ACC112 (cell line): Measurements from ENCODE around the gene OPA3.

ENCODE experiments used
- H2AFZ ChIP-seq: fragments of 200-600 bp; sonication (generic); one replicate; pipeline ENCODE4 v1.6.0; 2017; ENCODE audit warnings: antibody characterized with exemption, low read length; ENCODE audit not compliant: unreplicated experiment
- H3K27ac ChIP-seq: fragments of 200-600 bp; sonication (generic); 2 replicates; pipeline ENCODE4 v1.5.1; 2014; ENCODE audit warnings: low read depth, mild to moderate bottlenecking, antibody characterized with exemption, low read length, moderate library complexity
- H3K27me3 ChIP-seq: fragments of 200-600 bp; sonication (generic); 2 replicates; pipeline ENCODE4 v1.6.1; 2014; ENCODE audit warnings: mild to moderate bottlenecking, antibody characterized with exemption, low read length, moderate library complexity, mixed read lengths; ENCODE audit not compliant: insufficient read depth
- H3K36me3 ChIP-seq: fragments of 200-600 bp; sonication (generic); 2 replicates; pipeline ENCODE4 v1.6.1; 2016; ENCODE audit warnings: mild to moderate bottlenecking, antibody characterized with exemption, low read length, moderate library complexity, mixed read lengths; ENCODE audit not compliant: insufficient read depth
- H3K4me1 ChIP-seq: fragments of 200-600 bp; sonication (generic); one replicate; pipeline ENCODE4 v1.6.1; 2016; ENCODE audit warnings: low read length, mixed read lengths; ENCODE audit not compliant: insufficient read depth, unreplicated experiment, control insufficient read depth
- H3K4me3 ChIP-seq: fragments of 200-600 bp; sonication (generic); 2 replicates; pipeline ENCODE4 v1.5.1; 2014; ENCODE audit warnings: mild to moderate bottlenecking, low read depth, low read length
- H3K79me2 ChIP-seq: fragments of 200-600 bp; sonication (generic); one replicate; pipeline ENCODE4 v1.6.0; 2016; ENCODE audit warnings: low read length; ENCODE audit not compliant: control insufficient read depth, unreplicated experiment, insufficient read depth

The OPA3 gene

DNA sequence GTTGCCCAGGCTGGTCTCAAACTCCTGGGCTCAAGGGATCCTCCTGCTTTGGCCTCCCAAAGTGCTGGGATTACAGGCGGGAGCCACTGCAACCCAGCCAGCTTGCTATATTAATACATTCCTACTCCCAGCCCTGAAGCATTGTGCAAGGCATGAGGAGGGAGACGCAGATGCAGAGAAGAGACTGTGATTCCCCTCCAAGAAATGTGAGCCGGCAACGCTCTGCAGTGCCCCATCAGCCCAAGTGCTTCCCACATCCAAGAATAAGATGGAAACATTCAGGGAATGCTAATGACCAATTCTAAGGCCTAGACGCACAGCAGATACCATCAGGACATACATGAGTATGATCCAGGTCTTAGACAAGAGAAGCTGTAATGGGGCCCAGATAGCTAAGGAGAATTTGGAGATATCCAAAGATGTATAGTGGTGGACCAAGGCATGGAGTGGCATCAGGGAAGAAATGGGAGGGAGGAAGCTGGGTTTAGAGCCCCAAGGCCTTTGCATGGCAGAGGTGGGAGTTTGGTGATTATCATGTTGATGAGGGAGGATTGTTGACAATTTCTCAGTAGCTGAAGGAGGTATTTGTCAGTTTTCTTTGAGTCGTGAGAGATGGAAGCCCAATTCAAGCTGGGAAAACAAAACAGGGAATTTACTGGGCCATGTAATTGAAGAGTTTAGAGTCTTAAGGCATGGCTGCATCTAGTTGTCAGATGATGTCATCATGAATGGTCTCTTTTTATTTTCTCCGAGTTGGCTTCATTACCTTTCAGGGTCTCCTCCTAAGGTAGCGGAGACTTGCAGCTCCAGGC, 83.5 kb downstream of the OPA3 start:
- Histone ChIP-seq H3K36me3 (no peaks in the 10 kb centered on the region), H3K79me2 (no peaks in the 10 kb centered on the region), H3K27ac (no peak overlapping the region), H2AFZ (no peak overlapping the region), H3K4me1 (peaks cover 10% of the 10 kb centered on the region), H3K27me3 (no peaks in the 10 kb centered on the region), H3K4me3 (no peak overlapping the region)

DNA sequence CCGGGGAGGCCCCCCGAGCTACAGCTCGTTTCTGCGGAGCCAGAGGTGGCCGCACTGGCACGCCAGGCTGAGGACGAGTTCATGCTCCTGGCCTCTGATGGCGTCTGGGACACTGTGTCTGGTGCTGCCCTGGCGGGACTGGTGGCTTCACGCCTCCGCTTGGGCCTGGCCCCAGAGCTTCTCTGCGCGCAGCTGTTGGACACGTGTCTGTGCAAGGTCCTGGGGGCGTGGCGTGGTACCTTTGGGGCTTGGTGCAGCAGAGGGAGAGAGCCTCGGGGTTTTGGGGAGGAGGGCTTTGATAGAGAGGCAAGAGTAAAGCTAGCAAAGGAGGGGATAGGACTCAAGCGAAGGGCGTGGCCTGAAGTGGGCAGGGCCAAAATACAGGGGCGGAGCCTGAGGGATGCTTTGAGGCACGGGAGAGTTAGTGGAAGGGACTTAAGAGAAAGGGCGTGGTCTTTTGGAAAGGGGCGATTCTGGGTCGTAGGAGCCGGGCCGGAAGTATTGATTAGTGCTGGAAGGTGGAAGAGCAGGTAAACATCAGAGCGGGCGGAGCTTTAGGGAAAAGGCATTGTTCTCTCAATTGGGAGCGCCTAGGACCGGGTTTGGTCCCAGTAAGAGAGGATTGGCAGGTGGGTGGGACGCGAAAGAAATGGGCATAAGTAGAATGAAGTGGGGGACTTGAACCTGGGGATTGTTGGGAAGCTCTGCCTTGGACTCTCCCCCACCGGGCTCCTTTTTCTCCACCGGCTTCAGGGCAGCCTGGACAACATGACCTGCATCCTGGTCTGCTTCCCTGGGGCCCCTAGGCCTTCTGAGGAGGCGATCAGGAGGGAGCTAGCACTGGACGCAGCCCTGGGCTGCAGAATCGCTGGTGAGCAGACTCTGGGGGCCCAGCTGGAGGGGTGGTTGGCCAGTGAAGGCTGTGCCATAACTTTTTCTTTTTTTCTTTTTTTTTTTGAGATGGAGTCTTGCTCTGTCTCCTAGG, 85.1 kb downstream of the OPA3 start:
- H3K27ac ChIP-seq, result no peak overlapping the region
- H2AFZ ChIP-seq, result peak overlapping the region; percentile 43
- H3K27me3 ChIP-seq, result no peaks in the 10 kb centered on the region
- H3K4me3 ChIP-seq, result peak overlapping the region; percentile 65
- H3K36me3 ChIP-seq, result no peaks in the 10 kb centered on the region
- H3K79me2 ChIP-seq, result no peaks in the 10 kb centered on the region
- peaks cover 3% of the 10 kb centered on the region for H3K4me1 ChIP-seq

DNA sequence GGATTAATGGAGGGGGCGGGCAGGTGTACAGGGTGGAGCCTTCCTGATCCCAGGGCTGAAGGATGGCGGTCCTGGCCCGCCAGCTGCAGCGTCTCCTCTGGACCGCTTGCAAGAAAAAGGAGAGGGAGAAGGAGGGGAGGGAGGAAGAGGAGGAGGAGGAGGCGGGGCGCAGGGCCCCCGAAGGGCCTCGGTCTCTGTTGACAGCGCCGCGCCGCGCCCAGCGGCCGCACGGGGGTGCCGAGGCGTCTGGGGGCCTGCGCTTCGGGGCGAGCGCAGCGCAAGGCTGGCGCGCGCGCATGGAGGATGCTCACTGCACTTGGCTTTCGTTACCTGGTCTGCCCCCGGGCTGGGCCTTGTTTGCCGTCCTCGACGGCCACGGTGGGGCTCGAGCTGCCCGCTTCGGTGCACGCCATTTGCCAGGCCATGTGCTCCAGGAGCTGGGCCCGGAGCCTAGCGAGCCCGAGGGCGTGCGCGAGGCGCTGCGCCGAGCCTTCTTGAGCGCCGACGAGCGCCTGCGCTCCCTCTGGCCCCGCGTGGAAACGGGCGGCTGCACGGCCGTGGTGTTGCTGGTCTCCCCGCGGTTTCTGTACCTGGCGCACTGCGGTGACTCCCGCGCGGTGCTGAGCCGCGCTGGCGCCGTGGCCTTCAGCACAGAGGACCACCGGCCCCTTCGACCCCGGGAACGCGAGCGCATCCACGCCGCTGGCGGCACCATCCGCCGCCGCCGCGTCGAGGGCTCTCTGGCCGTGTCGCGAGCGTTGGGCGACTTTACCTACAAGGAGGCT, 86.0 kb downstream of the OPA3 start, which contains the start of gene PPM1N:
Gene PPM1N, plus strand, starts transcription at position 33 of the 785 bp plus-strand sequence. Its CDS starts 30 bp downstream, at position 63.
- H3K36me3 ChIP-seq, result no peaks in the 10 kb centered on the region
- H2AFZ ChIP-seq, result peak within 1 kb of the TSS; percentile 60
- peak within 1 kb of the TSS; percentile 77 for H3K4me3 ChIP-seq
- no peaks in the 10 kb centered on the region for H3K27me3 ChIP-seq
- H3K79me2 ChIP-seq, result no peaks in the 10 kb centered on the region
- H3K27ac ChIP-seq, result no peak within 1 kb of the TSS
- H3K4me1 ChIP-seq, result peaks cover 3% of the 10 kb centered on the region

DNA sequence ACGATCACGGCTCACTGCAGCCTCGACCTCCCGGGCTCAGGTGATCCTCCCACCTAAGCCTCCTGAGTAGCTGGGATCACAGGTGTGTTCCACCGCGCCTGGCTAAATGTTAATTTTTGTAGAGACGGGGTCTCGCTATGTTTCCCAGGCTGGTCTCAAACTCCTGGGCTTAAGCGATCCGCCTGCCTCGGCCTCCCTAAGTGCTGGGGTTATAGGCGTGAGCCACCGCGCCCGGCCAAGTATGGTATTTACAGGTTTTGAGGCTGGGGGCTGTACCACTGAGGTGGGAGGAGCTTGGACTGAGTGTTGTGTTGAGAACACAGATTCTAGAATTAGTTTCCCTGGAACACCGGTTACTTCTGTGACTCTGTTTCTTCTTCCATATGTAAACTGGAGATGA, 86.8 kb downstream of the OPA3 start:
- no peak overlapping the region for H3K27ac ChIP-seq
- no peaks in the 10 kb centered on the region for H3K27me3 ChIP-seq
- no peak overlapping the region for H2AFZ ChIP-seq
- peaks cover 3% of the 10 kb centered on the region for H3K4me1 ChIP-seq
- H3K79me2 ChIP-seq, result no peaks in the 10 kb centered on the region
- no peaks in the 10 kb centered on the region for H3K36me3 ChIP-seq
- H3K4me3 ChIP-seq, result no peak overlapping the region

DNA sequence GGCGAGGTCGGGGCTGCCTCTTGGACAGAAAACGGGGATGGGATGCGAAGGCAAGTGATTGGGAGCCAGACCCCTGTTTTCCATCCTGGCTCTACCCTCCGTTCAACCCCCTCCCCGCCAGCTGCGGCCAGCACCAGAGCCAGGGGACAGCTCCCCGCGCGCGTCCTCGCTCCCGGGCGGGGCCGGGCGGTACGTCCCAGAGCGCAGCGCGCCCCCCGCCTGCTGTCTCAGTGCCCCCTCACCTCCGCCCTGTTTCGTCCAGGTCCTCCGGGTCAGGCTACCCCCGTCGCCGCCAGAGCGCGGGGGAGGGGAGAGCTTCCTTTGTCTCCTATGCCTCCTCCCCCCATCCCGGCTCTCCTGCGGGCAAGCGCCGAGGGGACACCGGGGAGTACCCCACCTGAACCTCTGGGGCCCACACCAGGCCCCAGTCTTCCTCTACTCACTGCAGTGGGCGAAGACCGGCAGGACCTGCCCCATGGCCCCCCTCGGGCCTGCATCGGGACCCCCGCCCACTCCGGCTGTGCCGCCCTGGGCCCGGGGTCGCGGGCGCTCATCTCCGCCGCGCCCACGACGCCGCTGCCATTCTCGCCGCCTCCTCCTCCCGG, 88.2 kb downstream of the OPA3 start:
- Histone ChIP-seq H3K36me3 (no peaks in the 10 kb centered on the region), H3K4me1 (peaks cover 3% of the 10 kb centered on the region), H3K79me2 (no peaks in the 10 kb centered on the region), H2AFZ (peak overlapping the region; percentile 85), H3K4me3 (peak overlapping the region; percentile 77), H3K27ac (no peak overlapping the region), H3K27me3 (no peaks in the 10 kb centered on the region)

DNA sequence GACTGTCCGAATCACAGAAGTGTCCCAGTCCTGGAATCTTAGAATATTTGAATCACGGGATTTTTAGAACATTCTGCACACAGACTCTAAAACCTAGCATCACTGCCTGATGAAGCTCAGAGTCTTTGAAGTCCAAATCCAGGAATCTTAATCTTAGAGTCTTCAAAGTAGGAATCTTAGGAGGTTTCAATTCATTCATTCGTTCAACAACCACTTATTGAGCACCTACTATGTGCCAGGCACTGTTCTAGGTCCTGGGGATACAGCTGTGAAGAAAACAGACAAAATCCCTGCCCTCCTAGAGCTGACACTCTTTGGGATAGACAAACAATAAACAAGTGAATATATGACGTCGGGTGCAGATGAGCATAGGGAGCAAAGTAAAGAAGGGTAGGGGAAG, 89.4 kb downstream of the OPA3 start:
- Histone ChIP-seq H3K4me1 (peaks cover 3% of the 10 kb centered on the region), H3K27ac (no peak overlapping the region), H3K4me3 (no peak overlapping the region)

DNA sequence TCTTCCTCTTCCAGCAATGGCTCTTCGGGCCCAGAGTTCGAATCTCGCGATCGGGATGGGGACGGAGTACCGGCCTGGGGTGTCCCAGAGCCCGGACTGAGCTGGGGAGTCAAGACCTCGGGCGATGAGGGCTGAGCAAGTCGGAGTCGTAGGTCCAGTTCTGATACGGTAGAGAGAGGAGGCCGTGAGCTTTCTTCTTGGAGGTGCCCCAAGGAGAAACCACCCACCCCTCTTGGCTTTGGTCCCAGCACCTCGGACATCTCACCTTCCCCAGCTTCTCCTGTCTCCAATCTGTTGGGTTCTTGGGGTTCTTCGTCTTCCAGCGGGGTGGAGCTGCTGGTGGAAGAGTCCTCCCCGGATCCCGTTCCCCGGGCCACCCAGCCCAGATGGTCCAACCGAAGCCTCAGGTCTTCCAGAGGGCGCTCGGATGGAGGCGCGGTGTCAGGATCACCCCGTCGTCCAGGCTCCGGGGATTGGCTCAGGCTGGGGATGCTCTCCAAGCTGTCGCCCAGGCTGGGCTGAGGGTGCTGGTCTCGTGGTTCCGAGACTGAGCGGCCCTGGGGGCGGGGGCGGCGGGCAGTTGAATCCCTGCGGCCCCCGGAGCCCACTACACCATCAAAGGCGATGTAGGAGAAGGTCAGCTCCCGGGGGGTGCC, 90.2 kb downstream of the OPA3 start:
- Histone ChIP-seq H3K4me3 (no peak overlapping the region), H3K27ac (no peak overlapping the region), H3K27me3 (no peaks in the 10 kb centered on the region), H3K4me1 (peaks cover 3% of the 10 kb centered on the region), H2AFZ (no peak overlapping the region), H3K79me2 (no peaks in the 10 kb centered on the region), H3K36me3 (no peaks in the 10 kb centered on the region)

More for the DNA sequence above, 89.4 kb downstream of the OPA3 start:
- H3K27me3 ChIP-seq, result no peaks in the 10 kb centered on the region
- no peak overlapping the region for H2AFZ ChIP-seq
- H3K36me3 ChIP-seq, result no peaks in the 10 kb centered on the region
- no peaks in the 10 kb centered on the region for H3K79me2 ChIP-seq

DNA sequence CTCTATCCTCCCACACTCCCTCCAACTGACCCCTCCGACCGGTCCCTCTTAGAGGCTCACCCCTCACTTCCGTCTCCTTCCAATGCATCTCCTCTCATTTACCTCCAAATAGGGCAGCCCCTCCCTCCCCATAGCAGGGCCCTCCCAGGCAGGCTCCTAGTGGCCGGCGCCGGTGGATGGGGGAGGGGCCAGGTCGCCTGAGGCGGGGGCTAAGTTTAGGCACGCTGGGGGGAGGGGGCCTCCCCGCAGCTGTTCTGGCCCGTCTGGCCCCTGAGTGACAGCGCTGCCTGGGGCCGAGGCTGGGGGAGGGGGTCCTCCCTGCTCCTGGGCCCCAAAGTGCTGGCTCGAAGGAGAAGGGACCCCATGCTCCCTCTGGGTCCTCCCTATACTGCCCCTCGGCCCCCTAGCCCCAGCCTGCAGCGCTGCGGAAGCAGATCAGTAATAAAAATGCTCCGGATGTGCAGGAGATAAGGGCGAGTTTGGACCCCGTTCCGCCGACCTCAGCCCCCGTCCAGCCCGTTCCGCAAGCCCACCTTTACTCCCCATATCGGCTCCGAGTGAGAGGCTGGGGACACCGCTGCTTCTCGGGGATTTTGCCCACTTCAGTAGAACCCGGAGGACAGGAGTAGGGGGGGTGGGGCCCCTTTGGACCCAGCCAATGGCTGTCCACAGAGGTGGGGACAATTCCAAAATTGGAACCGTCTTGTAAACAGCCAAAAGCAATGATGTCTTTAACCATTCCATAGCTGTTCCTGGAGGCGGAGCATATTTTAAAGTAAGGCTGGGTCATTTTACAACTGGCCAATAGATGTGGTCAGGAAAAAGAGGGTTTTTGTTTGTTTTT, 91.8 kb downstream of the OPA3 start:
- H2AFZ ChIP-seq, result peak overlapping the region; percentile 92
- 0 out of 2 replicates have a peak overlapping the region, but pooled peaks have one; percentile 26 for H3K27ac ChIP-seq
- no peaks in the 10 kb centered on the region for H3K79me2 ChIP-seq
- H3K36me3 ChIP-seq, result no peaks in the 10 kb centered on the region
- peak overlapping the region; percentile 78 for H3K4me3 ChIP-seq
- H3K4me1 ChIP-seq, result peaks cover 2% of the 10 kb centered on the region
- no peaks in the 10 kb centered on the region for H3K27me3 ChIP-seq

DNA sequence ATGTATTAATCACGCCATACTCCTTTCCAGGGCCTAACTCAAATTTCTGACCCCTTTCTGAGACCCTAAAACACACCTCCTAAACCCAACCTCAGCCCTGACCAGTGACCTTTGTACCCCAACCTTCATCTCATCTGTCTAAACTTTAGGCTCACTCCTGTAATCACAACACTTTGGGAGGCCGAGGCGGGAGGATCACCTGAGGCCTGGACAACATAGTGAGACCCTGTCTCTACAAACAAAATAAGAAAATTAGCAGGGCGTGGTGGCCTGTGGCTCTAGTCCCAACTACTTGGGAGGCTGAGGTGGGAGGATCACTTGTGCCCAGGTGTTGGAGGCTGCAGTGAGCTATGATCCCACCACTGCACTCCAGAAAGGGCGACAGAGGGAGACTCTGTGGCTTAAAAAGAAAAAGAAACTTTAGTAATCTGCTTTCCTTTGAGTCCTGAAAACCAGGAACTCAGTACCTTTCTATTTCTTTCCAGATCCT, 92.4 kb downstream of the OPA3 start:
- Histone ChIP-seq H3K27ac (no peak overlapping the region), H2AFZ (no peak overlapping the region), H3K4me3 (peak overlapping the region; percentile 78; the same call in 1 of the 2 replicates), H3K36me3 (no peaks in the 10 kb centered on the region), H3K4me1 (no peaks in the 10 kb centered on the region), H3K79me2 (no peaks in the 10 kb centered on the region), H3K27me3 (no peaks in the 10 kb centered on the region)
